Measurements from ENCODE around the gene CEP97.
A peak's percentile ranks its signal among the peaks of the same experiment; 100 is the strongest.
"Not testable (repeated sequence)": the region's sequence is repeated elsewhere in the genome, so short reads cannot be mapped to it uniquely, and the experiment has no call there.

Gene CEP97

GRCh38 chr3:101762041-101762646, 37.7 kb downstream of the CEP97 start:
- TF ChIP-seq CTCF (IDR thresholded peaks at IDR 0.05; ENCODE audit: low read depth, low read length): no peak
- no peak overlapping the region for H3K4me3 ChIP-seq (ENCODE audit: low read depth, low read length)

- H3K4me3 ChIP-seq (ENCODE audit: low read depth, low read length): not testable (repeated sequence)
Measured at GRCh38 chr3:101777745-101778281, 53.4 kb downstream of the CEP97 start.

- H3K4me3 ChIP-seq (ENCODE audit: low read depth, low read length): peak overlapping the region; percentile 74
- no peak for TF ChIP-seq CTCF (IDR thresholded peaks at IDR 0.05; ENCODE audit: low read depth, low read length)
Measured at GRCh38 chr3:101778385-101779046, 54.1 kb downstream of the CEP97 start.

GRCh38 chr3:101779047-101779821, 54.8 kb downstream of the CEP97 start, which contains the start of gene NXPE3:
TSS of gene NXPE3 (plus strand) at chr3:101779211. CDS start at chr3:101785597, 6,386 bp downstream.
- no peak for TF ChIP-seq CTCF (IDR thresholded peaks at IDR 0.05; ENCODE audit: low read depth, low read length)
- H3K4me3 ChIP-seq (ENCODE audit: low read depth, low read length): peak within 1 kb of the TSS; percentile 74

GRCh38 chr3:101779822-101780381, 55.5 kb downstream of the CEP97 start:
- no peak for TF ChIP-seq CTCF (IDR thresholded peaks at IDR 0.05; ENCODE audit: low read depth, low read length)
- peak overlapping the region; percentile 74 for H3K4me3 ChIP-seq (ENCODE audit: low read depth, low read length)

GRCh38 chr3:101780661-101781060, 56.2 kb downstream of the CEP97 start:
- H3K4me3 ChIP-seq (ENCODE audit: low read depth, low read length): peak overlapping the region; percentile 74
- no peak for TF ChIP-seq CTCF (IDR thresholded peaks at IDR 0.05; ENCODE audit: low read depth, low read length)

- H3K4me3 ChIP-seq (ENCODE audit: low read depth, low read length): peak overlapping the region; percentile 55
- no peak for TF ChIP-seq CTCF (IDR thresholded peaks at IDR 0.05; ENCODE audit: low read depth, low read length)
Measured at GRCh38 chr3:101781166-101781565, 56.8 kb downstream of the CEP97 start.

Data from WI38 (cell line).